Mammary epithelial cell (primary cell): Measurements from ENCODE around the gene IFI6.

Source experiments
- CTCF ChIP-seq, 2 donors: IDR thresholded peaks in 1 of 2; conservative IDR thresholded peaks in 1 of 2; 2 replicates each; pipeline ENCODE4 v1.5.1; 2011 to 2012; ENCODE audit warnings: inconsistent platforms in 2 of 2, low read length in 2 of 2, mild to moderate bottlenecking in 2 of 2, control low read depth in 1 of 2, low read depth in 1 of 2; ENCODE audit not compliant: insufficient read depth in 1 of 2; ENCODE audit errors: extremely low read depth in 1 of 2
- EZH2 ChIP-seq: IDR thresholded peaks from 2 replicates; pipeline ENCODE4 v1.6.1; 2012; ENCODE audit warnings: low read length, inconsistent platforms, borderline replicate concordance

- TF ChIP-seq CTCF (conservative IDR thresholded peaks at IDR 0.05 in 1 of 2, IDR thresholded peaks at IDR 0.05 in 1 of 2; ENCODE audit: extremely low read depth in 1 of 2, insufficient read depth in 1 of 2, low read depth in 1 of 2, low read length in 2 of 2) (no peak), EZH2 (no peak)
Measured at GRCh38 chr1:27649306-27649635, 22.7 kb downstream of the IFI6 start.
